DMS53 treated with DMSO at 0.1 percent for 48 hours (cell line): Measurements from ENCODE around the gene USP44.
A peak's percentile ranks its signal among the peaks of the same experiment; 100 is the strongest.

Experiments
- DNase-seq: peaks from one replicate; lab custom pipeline; 2025; ENCODE audit not compliant: unreplicated experiment; lab: John Stamatoyannopoulos, UW

The USP44 gene

GRCh38 chr12:95548539-95549391 lies 2.5 kb downstream of the USP44 start:
- peak; percentile 33 for DNase-seq

- peak; percentile 59 for DNase-seq
Observed at GRCh38 chr12:95548056-95548538, 3.2 kb downstream of the USP44 start.

- DNase-seq = no peak
Observed at GRCh38 chr12:95547522-95548055, 3.7 kb downstream of the USP44 start.

GRCh38 chr12:95546491-95546813 lies 4.8 kb downstream of the USP44 start:
- no peak for DNase-seq

GRCh38 chr12:95545731-95546490 lies 5.4 kb downstream of the USP44 start:
- peak; percentile 8 for DNase-seq

- no peak for DNase-seq
Observed at GRCh38 chr12:95545303-95545702, 6.0 kb downstream of the USP44 start.

- no peak for DNase-seq
Observed at GRCh38 chr12:95544756-95545155, 6.5 kb downstream of the USP44 start.

- no peak for DNase-seq
Observed at GRCh38 chr12:95543305-95543704, 8.0 kb downstream of the USP44 start.

GRCh38 chr12:95541436-95541835 lies 9.8 kb downstream of the USP44 start:
- DNase-seq = no peak

- DNase-seq = no peak
Observed at GRCh38 chr12:95538656-95539055, 12.6 kb downstream of the USP44 start.

- no peak for DNase-seq
Observed at GRCh38 chr12:95538006-95538405, 13.3 kb downstream of the USP44 start.

GRCh38 chr12:95533985-95534384 lies 17.3 kb downstream of the USP44 start:
- DNase-seq = no peak

GRCh38 chr12:95532851-95533250 lies 18.4 kb downstream of the USP44 start:
- no peak for DNase-seq

GRCh38 chr12:95529693-95530225 lies 21.5 kb downstream of the USP44 start:
- DNase-seq = no peak

GRCh38 chr12:95528431-95528830 lies 22.8 kb downstream of the USP44 start:
- DNase-seq = no peak

- no peak for DNase-seq
Observed at GRCh38 chr12:95522692-95523091, 28.6 kb downstream of the USP44 start.

- no peak for DNase-seq
Observed at GRCh38 chr12:95520816-95521215, 30.5 kb downstream of the USP44 start.

GRCh38 chr12:95518944-95519343 lies 32.3 kb downstream of the USP44 start:
- no peak for DNase-seq

- DNase-seq = no peak
Observed at GRCh38 chr12:95517246-95517645, 34.0 kb downstream of the USP44 start.

- DNase-seq = no peak
Observed at GRCh38 chr12:95516757-95517156, 34.5 kb downstream of the USP44 start.

GRCh38 chr12:95515197-95515596 lies 36.1 kb downstream of the USP44 start:
- DNase-seq = no peak

GRCh38 chr12:95513599-95513998 lies 37.7 kb downstream of the USP44 start:
- DNase-seq = no peak
